ENCODE data around the gene OSBPL9. TPM values are rescaled to one million over a fixed set of nuclear protein-coding genes. Genes with fewer than 3 reads are reported as not detected.

The OSBPL9 gene
- total and polyA plus RNA-seq, 2 donors (not counting 1 experiment from before 2014, with no cell fraction given): 23.1 to 59.6 TPM

DNA sequence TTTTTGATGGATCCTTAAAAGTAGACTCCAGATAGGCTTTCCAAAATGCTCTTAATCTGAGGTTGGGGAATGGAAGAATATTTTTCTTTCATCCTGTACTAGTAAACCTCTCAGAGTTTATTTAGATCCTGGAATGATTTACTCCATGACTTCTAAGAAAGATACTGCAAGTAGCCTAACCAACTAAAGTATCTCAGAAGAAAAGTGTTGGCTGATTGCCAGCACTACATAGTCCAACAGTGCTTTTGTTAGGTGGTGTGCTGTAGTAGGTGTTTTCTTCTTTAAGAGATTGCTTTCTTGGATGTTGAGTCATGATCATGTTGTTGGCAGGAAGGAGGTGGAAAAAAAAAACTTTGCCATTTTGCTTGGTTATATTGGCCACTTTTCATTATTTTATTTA lies 119.8 kb downstream of the OSBPL9 start:
- Mint-ChIP-seq H3K9me3 (ENCODE audit: insufficient read depth) (no peaks in the 10 kb centered on the region), H3K4me1 (peaks cover 52% of the 10 kb centered on the region), H3K27ac (no peak overlapping the region), H3K4me3 (no peak overlapping the region), H3K27me3 (no peaks in the 10 kb centered on the region)
- TF ChIP-seq EZH2 (IDR thresholded peaks at IDR 0.05; ENCODE audit: borderline replicate concordance, insufficient read depth, low read depth, low read length, poor library complexity, severe bottlenecking): no peak
- TF ChIP-seq, protein P1, sequence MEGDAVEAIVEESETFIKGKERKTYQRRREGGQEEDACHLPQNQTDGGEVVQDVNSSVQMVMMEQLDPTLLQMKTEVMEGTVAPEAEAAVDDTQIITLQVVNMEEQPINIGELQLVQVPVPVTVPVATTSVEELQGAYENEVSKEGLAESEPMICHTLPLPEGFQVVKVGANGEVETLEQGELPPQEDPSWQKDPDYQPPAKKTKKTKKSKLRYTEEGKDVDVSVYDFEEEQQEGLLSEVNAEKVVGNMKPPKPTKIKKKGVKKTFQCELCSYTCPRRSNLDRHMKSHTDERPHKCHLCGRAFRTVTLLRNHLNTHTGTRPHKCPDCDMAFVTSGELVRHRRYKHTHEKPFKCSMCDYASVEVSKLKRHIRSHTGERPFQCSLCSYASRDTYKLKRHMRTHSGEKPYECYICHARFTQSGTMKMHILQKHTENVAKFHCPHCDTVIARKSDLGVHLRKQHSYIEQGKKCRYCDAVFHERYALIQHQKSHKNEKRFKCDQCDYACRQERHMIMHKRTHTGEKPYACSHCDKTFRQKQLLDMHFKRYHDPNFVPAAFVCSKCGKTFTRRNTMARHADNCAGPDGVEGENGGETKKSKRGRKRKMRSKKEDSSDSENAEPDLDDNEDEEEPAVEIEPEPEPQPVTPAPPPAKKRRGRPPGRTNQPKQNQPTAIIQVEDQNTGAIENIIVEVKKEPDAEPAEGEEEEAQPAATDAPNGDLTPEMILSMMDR (IDR thresholded peaks at IDR 0.05): no peak
- no peak overlapping the region for H3K9ac ChIP-seq (ENCODE audit: low read length)
- intact Hi-C loops (cut with micrococcal nuclease): no loop called here
- H3K36me3 ChIP-seq (replicated peaks in 1 of 2; ENCODE audit: control extremely low read depth in 1 of 2, control insufficient read depth in 1 of 2, extremely low read depth in 1 of 2, insufficient read depth in 2 of 2, low read length in 1 of 2): peaks cover 0 to 1% of the 10 kb centered on the region in 2 experiments
- no peak for DNase-seq
- H3K4me3 ChIP-seq (ENCODE audit: control extremely low read depth in 1 of 5, extremely low read depth in 1 of 5, insufficient read depth in 1 of 5, low read depth in 2 of 5, low read length in 4 of 5): no peak overlapping the region
- H4K20me1 ChIP-seq (ENCODE audit: control insufficient read depth, insufficient read depth, low read length, poor library complexity, severe bottlenecking): peaks cover 34% of the 10 kb centered on the region
- no peak overlapping the region for H3K4me2 ChIP-seq (replicated peaks; ENCODE audit: low read depth, low read length, poor library complexity, severe bottlenecking)
- ChIA-PET POLR2A (no interaction called here), CTCF (no interaction called here)
- H3K27ac ChIP-seq (ENCODE audit: low read length in 2 of 2): no peak overlapping the region
- peaks cover 79% of the 10 kb centered on the region for H3K79me2 ChIP-seq (ENCODE audit: control insufficient read depth, insufficient read depth, low read length)
- no peak overlapping the region for H2AFZ ChIP-seq (ENCODE audit: insufficient read depth, low read depth, low read length, poor library complexity, severe bottlenecking)
- peaks cover 0 to 7% of the 10 kb centered on the region in 2 donors for H3K4me1 ChIP-seq (ENCODE audit: control insufficient read depth in 2 of 2, insufficient read depth in 2 of 2, low read length in 2 of 2)
- no peaks in the 10 kb centered on the region for H3K9me3 ChIP-seq (ENCODE audit: control extremely low read depth in 1 of 3, control insufficient read depth in 2 of 3, insufficient read depth in 1 of 3, low read length in 2 of 3)
- no peak for ATAC-seq (ENCODE audit: low read depth)
- no peaks in the 10 kb centered on the region for H3K27me3 ChIP-seq (replicated peaks in 1 of 4; ENCODE audit: control extremely low read depth in 1 of 4, control insufficient read depth in 3 of 4, insufficient read depth in 4 of 4, low read length in 3 of 4)

GRCh38 chr1:51738681-51739080 lies 121.8 kb downstream of the OSBPL9 start:
- no peaks in the 10 kb centered on the region for H3K27me3 ChIP-seq (replicated peaks in 1 of 4; ENCODE audit: control extremely low read depth in 1 of 4, control insufficient read depth in 3 of 4, insufficient read depth in 4 of 4, low read length in 3 of 4)
- no peaks in the 10 kb centered on the region for H3K27me3 Mint-ChIP-seq
- no peak overlapping the region for H3K4me2 ChIP-seq (replicated peaks; ENCODE audit: low read depth, low read length, poor library complexity, severe bottlenecking)
- no CpG with 5 or more reads among the region's 3 CpGs for WGBS (ENCODE audit: insufficient coverage)
- peaks cover 42% of the 10 kb centered on the region for H3K4me1 Mint-ChIP-seq
- H3K9me3 Mint-ChIP-seq (ENCODE audit: insufficient read depth): no peaks in the 10 kb centered on the region
- no peak overlapping the region for H3K4me3 Mint-ChIP-seq
- H3K4me3 ChIP-seq (ENCODE audit: control extremely low read depth in 1 of 5, extremely low read depth in 1 of 5, insufficient read depth in 1 of 5, low read depth in 2 of 5, low read length in 4 of 5): no peak overlapping the region
- no peak overlapping the region for H3K27ac Mint-ChIP-seq
- peaks cover 31% of the 10 kb centered on the region for H4K20me1 ChIP-seq (ENCODE audit: control insufficient read depth, insufficient read depth, low read length, poor library complexity, severe bottlenecking)
- H3K9ac ChIP-seq (ENCODE audit: low read length): no peak overlapping the region
- H3K79me2 ChIP-seq (ENCODE audit: control insufficient read depth, insufficient read depth, low read length): peaks cover 68% of the 10 kb centered on the region
- H2AFZ ChIP-seq (ENCODE audit: insufficient read depth, low read depth, low read length, poor library complexity, severe bottlenecking): no peak overlapping the region
- ATAC-seq (ENCODE audit: low read depth) (no peak), DNase-seq (no peak)
- peaks cover 0 to 7% of the 10 kb centered on the region in 2 donors for H3K4me1 ChIP-seq (ENCODE audit: control insufficient read depth in 2 of 2, insufficient read depth in 2 of 2, low read length in 2 of 2)
- ChIA-PET CTCF (interaction anchor here (1.2 to 1.3 kb wide), 2 partner anchors 12 to 19 kb away, joined by 3 to 4 read pairs; no protein-coding TSS in a partner anchor), POLR2A (no interaction called here)
- intact Hi-C loops (cut with micrococcal nuclease): no loop called here
- no peaks in the 10 kb centered on the region for H3K9me3 ChIP-seq (ENCODE audit: control extremely low read depth in 1 of 3, control insufficient read depth in 2 of 3, insufficient read depth in 1 of 3, low read length in 2 of 3)
- TF ChIP-seq, protein P1 (IDR thresholded peaks at IDR 0.05): no peak
- TF ChIP-seq EZH2 (IDR thresholded peaks at IDR 0.05; ENCODE audit: borderline replicate concordance, insufficient read depth, low read depth, low read length, poor library complexity, severe bottlenecking): no peak
- H3K36me3 ChIP-seq (replicated peaks in 1 of 2; ENCODE audit: control extremely low read depth in 1 of 2, control insufficient read depth in 1 of 2, extremely low read depth in 1 of 2, insufficient read depth in 2 of 2, low read length in 1 of 2): peaks cover 3 to 5% of the 10 kb centered on the region in 2 experiments
- H3K27ac ChIP-seq (ENCODE audit: low read length in 2 of 2): no peak overlapping the region

Data from B cell (primary cell).